OCI-LY7 (cell line): Measurements from ENCODE around the gene ATPAF2.

Experiments
- CTCF ChIP-seq: fragments of 200-600 bp; sonication (generic); conservative IDR thresholded peaks from 2 replicates; pipeline ENCODE4 v1.5.1; 2014; ENCODE audit warnings: mild to moderate bottlenecking, antibody characterized with exemption, low read length, moderate library complexity, mixed read lengths
- EZH2phosphoT487 ChIP-seq: fragments of 200-600 bp; sonication (generic); IDR thresholded peaks from 2 replicates; pipeline ENCODE4 v1.6.1; 2018; ENCODE audit warnings: low read depth, borderline replicate concordance, mild to moderate bottlenecking, mixed run types, antibody characterized with exemption, low read length, moderate library complexity, mixed read lengths

GRCh38 chr17:17970699-17971430 lies 68.1 kb downstream of the ATPAF2 start:
- TF ChIP-seq CTCF (no peak), EZH2phosphoT487 (no peak)
